Naive thymus-derived CD8-positive, alpha-beta T cell (primary cell): ENCODE results near the gene NFX1. TPM values are rescaled to one million over a fixed set of nuclear protein-coding genes. Genes with fewer than 3 reads are reported as not detected.

ENCODE experiments used
- ATAC-seq, 2 donors: fragments of 150-1000 bp; cut with Tn5 transposase in 1 of 2; sonication (Bioruptor Pico), chemical (Tn5 transposase) in 1 of 2; 1 replicate in 1 of 2; 2 replicates in 1 of 2; pipeline ENCODE4 v1.10.0; 2021; ENCODE audit warnings: mild to moderate bottlenecking in 2 of 2, moderate library complexity in 2 of 2
- POLR2A ChIA-PET: fragments of 350-600 bp; sonication (Branson Sonifier 250); formaldehyde crosslinking; loops from one replicate; lab custom pipeline; 2021; ENCODE audit warnings: antibody characterized with exemption; lab: Charles Lee
- DNase-seq, 10 donors: peaks; one replicate each; pipeline versions ENCODE4 v3.0.0 to v3.0.0-alpha.2; 2020 to 2022
- H3K27ac Mint-ChIP-seq, 10 donors: one replicate each; pipeline ENCODE4 v1.8.0; 2020 to 2022; ENCODE audit warnings: mild to moderate bottlenecking in 10 of 10, mixed read lengths in 10 of 10, moderate library complexity in 4 of 10, inconsistent platforms in 1 of 10
- H3K27me3 Mint-ChIP-seq, 5 donors: one replicate each; pipeline ENCODE4 v1.8.0; 2021 to 2022; ENCODE audit warnings: mixed read lengths in 5 of 5
- H3K36me3 Mint-ChIP-seq, 3 donors: one replicate each; pipeline ENCODE4 v1.8.0; 2020 to 2022; ENCODE audit warnings: mixed read lengths in 3 of 3, mild to moderate bottlenecking in 2 of 3, inconsistent platforms in 1 of 3
- H3K4me1 Mint-ChIP-seq, 4 donors: one replicate each; pipeline ENCODE4 v1.8.0; 2021 to 2022; ENCODE audit warnings: mixed read lengths in 4 of 4
- H3K4me3 Mint-ChIP-seq, 10 donors: one replicate each; pipeline ENCODE4 v1.8.0; 2020 to 2022; ENCODE audit warnings: mild to moderate bottlenecking in 10 of 10, mixed read lengths in 10 of 10, moderate library complexity in 6 of 10, inconsistent platforms in 1 of 10
- H3K9me3 Mint-ChIP-seq, 9 donors: one replicate each; pipeline ENCODE4 v1.8.0; 2020 to 2022; ENCODE audit warnings: mixed read lengths in 9 of 9, mild to moderate bottlenecking in 3 of 9, inconsistent platforms in 1 of 9, moderate library complexity in 1 of 9
- polyA plus RNA-seq, 3 donors: library from polyadenylated mRNA; unstranded; fragments of 300-500 nt; fragmentation: Illumina TruSeq; gene quantifications; one replicate each; pipeline ENCODE4 v1.2.3, GENCODE V29; 2021
- total RNA-seq, 8 experiments: library from RNA in 2 of 8; stranded (reverse) in 2 of 8; gene quantifications; one replicate each; pipeline ENCODE4 v1.2.3 and lab custom pipeline; 2021 to 2026

The NFX1 gene
- total and polyA plus RNA-seq, 5 experiments from 2014 or later = 22.8 to 70.5 (median 42.7) TPM

GRCh38 chr9:33293782-33294181 is 3.5 kb downstream of the NFX1 start:
- peak overlapping the region in 2 of 10 donors; percentile 68 to 97 for H3K4me3 Mint-ChIP-seq
- no peak for ATAC-seq
- peaks cover 4 to 64% (median 18%) of the 10 kb centered on the region in 3 donors for H3K36me3 Mint-ChIP-seq
- H3K9me3 Mint-ChIP-seq = no peaks in the 10 kb centered on the region
- peaks cover 47 to 87% (median 77%) of the 10 kb centered on the region in 4 donors for H3K4me1 Mint-ChIP-seq
- POLR2A ChIA-PET = no interaction called here
- peaks cover 0 to 2% (median 0%) of the 10 kb centered on the region in 5 donors for H3K27me3 Mint-ChIP-seq
- H3K27ac Mint-ChIP-seq = peak overlapping the region in 8 of 10 donors; percentile 3 to 99 (median 66)
- DNase-seq = no peak

- Mint-ChIP-seq H3K9me3 (no peaks in the 10 kb centered on the region), H3K36me3 (peaks cover 4 to 75% (median 20%) of the 10 kb centered on the region in 3 donors), H3K4me3 (peak overlapping the region in 7 of 10 donors; percentile 2 to 61 (median 18)), H3K27ac (peak overlapping the region; percentile 19 to 91 (median 56)), H3K4me1 (peaks cover 51 to 96% (median 84%) of the 10 kb centered on the region in 4 donors), H3K27me3 (peaks cover 0 to 2% (median 0%) of the 10 kb centered on the region in 5 donors)
- POLR2A ChIA-PET = no interaction called here
- DNase-seq (no peak), ATAC-seq (no peak)
Observed at GRCh38 chr9:33294670-33295432, 4.5 kb downstream of the NFX1 start.

DNA sequence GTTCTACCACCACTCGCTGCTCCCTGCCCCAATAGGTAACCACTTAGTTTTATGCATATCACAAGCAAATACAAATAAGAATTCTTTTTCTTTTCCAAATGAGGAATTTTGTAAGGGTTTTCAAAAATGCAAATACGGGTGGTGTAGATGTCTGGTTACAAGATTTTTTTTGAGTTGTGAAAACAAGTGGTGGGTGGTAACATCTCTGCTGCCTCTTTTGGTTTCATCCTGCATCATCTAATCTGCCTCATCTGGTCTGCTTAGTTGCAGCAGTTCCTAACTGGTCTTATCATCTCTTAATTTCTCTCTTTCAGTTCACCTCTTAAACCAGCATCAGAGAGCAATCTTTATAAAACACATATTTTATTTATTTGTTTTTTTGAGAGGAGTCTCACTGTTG is 5.3 kb downstream of the NFX1 start:
- H3K27ac Mint-ChIP-seq = peak overlapping the region in 6 of 10 donors; percentile 16 to 84 (median 64)
- H3K27me3 Mint-ChIP-seq = no peaks in the 10 kb centered on the region
- ATAC-seq (no peak), DNase-seq (no peak)
- POLR2A ChIA-PET = no interaction called here
- H3K4me1 Mint-ChIP-seq = peaks cover 53 to 92% (median 86%) of the 10 kb centered on the region in 4 donors
- peaks cover 4 to 75% (median 20%) of the 10 kb centered on the region in 3 donors for H3K36me3 Mint-ChIP-seq
- H3K4me3 Mint-ChIP-seq = peak overlapping the region in 4 of 10 donors; percentile 10 to 41 (median 24)
- no peaks in the 10 kb centered on the region for H3K9me3 Mint-ChIP-seq

- ATAC-seq = peak; percentile 57 to 77
- Mint-ChIP-seq H3K4me1 (peaks cover 49 to 80% (median 75%) of the 10 kb centered on the region in 4 donors), H3K4me3 (peak overlapping the region; percentile 15 to 83 (median 63)), H3K36me3 (peaks cover 4 to 69% (median 18%) of the 10 kb centered on the region in 3 donors), H3K27me3 (no peaks in the 10 kb centered on the region), H3K9me3 (no peaks in the 10 kb centered on the region), H3K27ac (peak overlapping the region; percentile 46 to 87 (median 84))
- DNase-seq = peak in 2 of 10 donors; percentile 20 to 34
- POLR2A ChIA-PET = interaction anchor here (0.6 to 0.7 kb wide), 2 partner anchors 10 to 64 kb away, joined by 3 to 5 read pairs; no protein-coding TSS in a partner anchor
Observed at GRCh38 chr9:33297432-33297831, 7.1 kb downstream of the NFX1 start.

GRCh38 chr9:33300546-33300945 is 10.2 kb downstream of the NFX1 start:
- DNase-seq (no peak), ATAC-seq (no peak)
- peaks cover 33 to 52% (median 49%) of the 10 kb centered on the region in 4 donors for H3K4me1 Mint-ChIP-seq
- no peaks in the 10 kb centered on the region for H3K9me3 Mint-ChIP-seq
- peaks cover 0 to 43% (median 12%) of the 10 kb centered on the region in 3 donors for H3K36me3 Mint-ChIP-seq
- peak overlapping the region in 2 of 10 donors; percentile 19 to 24 for H3K4me3 Mint-ChIP-seq
- no peaks in the 10 kb centered on the region for H3K27me3 Mint-ChIP-seq
- peak overlapping the region in 6 of 10 donors; percentile 26 to 70 (median 60) for H3K27ac Mint-ChIP-seq
- POLR2A ChIA-PET = interaction anchor here (1.9 kb wide), 1 partner anchor 10 kb away, joined by 11 read pairs; the partner anchor contains the start of gene NFX1

DNA sequence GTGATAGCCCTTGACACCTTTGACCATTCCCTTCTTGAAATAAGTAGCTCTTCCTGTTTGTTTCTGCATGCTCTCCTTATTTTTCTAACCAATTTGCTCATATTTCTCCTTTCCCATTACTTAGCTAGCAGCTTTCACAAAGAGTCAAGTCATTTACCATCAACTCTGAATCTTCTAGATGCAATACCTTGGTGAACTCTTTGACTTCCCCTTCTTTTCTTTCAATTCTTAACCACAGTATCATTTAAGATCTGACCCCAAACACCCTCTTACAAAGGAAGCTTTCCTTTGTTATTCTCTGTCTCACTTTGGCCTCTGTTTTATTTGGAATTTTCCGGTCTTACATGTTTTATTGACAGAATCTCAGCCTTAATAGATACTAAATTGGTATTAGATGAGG is 14.0 kb downstream of the NFX1 start:
- ATAC-seq (no peak), DNase-seq (no peak)
- Mint-ChIP-seq H3K4me1 (peaks cover 8 to 20% (median 13%) of the 10 kb centered on the region in 4 donors), H3K9me3 (no peaks in the 10 kb centered on the region), H3K27ac (no peak overlapping the region), H3K27me3 (no peaks in the 10 kb centered on the region), H3K4me3 (no peak overlapping the region), H3K36me3 (peaks cover 0 to 14% (median 10%) of the 10 kb centered on the region in 3 donors)
- POLR2A ChIA-PET = no interaction called here

DNA sequence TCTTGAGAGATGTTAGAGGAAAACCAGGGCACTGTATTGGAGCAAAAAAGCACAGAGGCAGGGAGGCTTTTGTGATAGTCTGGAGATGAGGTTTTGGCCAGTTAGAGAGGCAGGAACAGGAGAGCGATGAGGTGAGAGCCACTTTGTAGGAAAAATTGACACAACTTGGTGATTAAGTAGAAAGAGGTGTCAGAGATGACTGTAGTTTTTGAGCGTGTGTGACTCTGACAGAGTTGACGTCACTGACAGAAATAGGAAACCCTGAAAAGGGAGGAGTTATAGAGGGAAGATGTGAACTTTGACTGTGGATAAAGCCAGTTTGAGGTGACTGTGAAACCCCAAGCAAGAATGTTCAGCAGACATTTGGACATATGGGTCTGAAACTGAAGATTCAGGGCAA is 15.7 kb downstream of the NFX1 start:
- DNase-seq = no peak
- peaks cover 1 to 8% (median 4%) of the 10 kb centered on the region in 4 donors for H3K4me1 Mint-ChIP-seq
- POLR2A ChIA-PET = interaction anchor here (1.2 kb wide), 1 partner anchor 16 kb away, joined by 3 read pairs; the partner anchor contains the start of gene NFX1
- no peak overlapping the region for H3K4me3 Mint-ChIP-seq
- H3K9me3 Mint-ChIP-seq = no peaks in the 10 kb centered on the region
- no peak for ATAC-seq
- H3K27ac Mint-ChIP-seq = no peak overlapping the region
- H3K27me3 Mint-ChIP-seq = no peaks in the 10 kb centered on the region
- peaks cover 0 to 26% (median 11%) of the 10 kb centered on the region in 3 donors for H3K36me3 Mint-ChIP-seq

DNA sequence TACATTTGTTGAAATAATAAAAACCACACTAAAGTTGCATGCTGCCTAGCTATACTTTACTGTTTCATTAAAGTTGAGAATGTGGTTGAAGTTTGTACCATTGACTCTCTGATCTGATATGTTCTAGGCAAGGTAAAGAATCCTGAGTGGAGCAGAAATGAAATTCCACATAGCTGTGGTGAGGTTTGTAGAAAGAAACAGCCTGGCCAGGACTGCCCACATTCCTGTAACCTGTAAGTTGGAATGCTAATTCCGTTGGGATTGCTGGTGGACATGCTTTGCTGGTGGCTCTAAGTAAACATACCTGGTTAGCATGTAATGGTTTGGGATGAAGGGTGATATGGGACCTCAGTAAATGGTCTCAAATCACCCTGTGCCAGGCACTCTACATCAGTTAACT is 16.8 kb downstream of the NFX1 start:
- Mint-ChIP-seq H3K27ac (peak overlapping the region in 1 of 10 donors; percentile 56), H3K27me3 (no peaks in the 10 kb centered on the region), H3K4me3 (no peak overlapping the region), H3K4me1 (peaks cover 0 to 6% (median 2%) of the 10 kb centered on the region in 4 donors), H3K36me3 (peaks cover 0 to 36% (median 19%) of the 10 kb centered on the region in 3 donors), H3K9me3 (no peaks in the 10 kb centered on the region)
- no peak for ATAC-seq
- POLR2A ChIA-PET = interaction anchor here (0.7 to 1.1 kb wide), 2 partner anchors 9 to 361 kb away, joined by 3 read pairs; no protein-coding TSS in a partner anchor
- DNase-seq = no peak

GRCh38 chr9:33309903-33310302 is 19.6 kb downstream of the NFX1 start:
- H3K27me3 Mint-ChIP-seq = no peaks in the 10 kb centered on the region
- DNase-seq = no peak
- peak overlapping the region in 2 of 10 donors; percentile 5 to 73 for H3K27ac Mint-ChIP-seq
- H3K4me3 Mint-ChIP-seq = no peak overlapping the region
- peaks cover 0 to 6% (median 2%) of the 10 kb centered on the region in 4 donors for H3K4me1 Mint-ChIP-seq
- POLR2A ChIA-PET = no interaction called here
- no peaks in the 10 kb centered on the region for H3K9me3 Mint-ChIP-seq
- peaks cover 0 to 64% (median 27%) of the 10 kb centered on the region in 3 donors for H3K36me3 Mint-ChIP-seq
- no peak for ATAC-seq

GRCh38 chr9:33310748-33311147 is 20.4 kb downstream of the NFX1 start:
- H3K9me3 Mint-ChIP-seq = no peaks in the 10 kb centered on the region
- POLR2A ChIA-PET = no interaction called here
- no peak overlapping the region for H3K4me3 Mint-ChIP-seq
- ATAC-seq (no peak), DNase-seq (no peak)
- peak overlapping the region in 1 of 10 donors; percentile 40 for H3K27ac Mint-ChIP-seq
- peaks cover 4 to 73% (median 27%) of the 10 kb centered on the region in 3 donors for H3K36me3 Mint-ChIP-seq
- no peaks in the 10 kb centered on the region for H3K27me3 Mint-ChIP-seq
- H3K4me1 Mint-ChIP-seq = peaks cover 0 to 6% (median 2%) of the 10 kb centered on the region in 4 donors

- Mint-ChIP-seq H3K27ac (no peak overlapping the region), H3K9me3 (no peaks in the 10 kb centered on the region), H3K27me3 (no peaks in the 10 kb centered on the region), H3K4me3 (no peak overlapping the region), H3K36me3 (peaks cover 4 to 85% (median 27%) of the 10 kb centered on the region in 3 donors), H3K4me1 (peaks cover 0 to 8% (median 2%) of the 10 kb centered on the region in 4 donors)
- DNase-seq (no peak), ATAC-seq (no peak)
- POLR2A ChIA-PET = no interaction called here
Observed at GRCh38 chr9:33311953-33312352, 21.6 kb downstream of the NFX1 start.

DNA sequence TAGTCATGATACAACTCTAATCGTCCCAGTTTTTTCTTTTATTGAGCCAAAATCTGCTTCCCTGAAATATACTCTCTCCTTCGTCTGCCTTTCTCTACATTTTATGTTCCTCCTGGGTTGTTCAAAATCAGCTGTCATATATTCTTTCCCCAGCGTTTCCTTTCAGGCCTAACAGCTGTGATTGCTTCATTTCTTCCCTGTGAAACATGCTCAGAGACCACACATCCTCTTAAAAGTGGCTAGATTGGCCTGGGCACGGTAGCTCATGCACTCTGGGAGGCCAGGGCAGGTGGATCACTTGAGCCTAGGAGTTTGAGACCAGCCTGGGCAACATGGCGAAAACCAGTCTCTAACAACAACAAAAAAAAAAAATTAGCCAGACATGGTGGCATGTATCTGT is 25.1 kb downstream of the NFX1 start:
- peak overlapping the region in 4 of 10 donors; percentile 1 to 44 (median 20) for H3K27ac Mint-ChIP-seq
- no peak for DNase-seq
- no peak overlapping the region for H3K4me3 Mint-ChIP-seq
- ATAC-seq = no peak
- no peaks in the 10 kb centered on the region for H3K9me3 Mint-ChIP-seq
- H3K36me3 Mint-ChIP-seq = peaks cover 13 to 98% (median 37%) of the 10 kb centered on the region in 3 donors
- H3K4me1 Mint-ChIP-seq = peaks cover 0 to 4% (median under 1%) of the 10 kb centered on the region in 4 donors
- H3K27me3 Mint-ChIP-seq = no peaks in the 10 kb centered on the region
- POLR2A ChIA-PET = interaction anchor here (0.9 kb wide), 1 partner anchor 25 kb away, joined by 3 read pairs; the partner anchor contains the start of gene NFX1
